ENCODE data around the gene IFT88.

The IFT88 gene

DNA sequence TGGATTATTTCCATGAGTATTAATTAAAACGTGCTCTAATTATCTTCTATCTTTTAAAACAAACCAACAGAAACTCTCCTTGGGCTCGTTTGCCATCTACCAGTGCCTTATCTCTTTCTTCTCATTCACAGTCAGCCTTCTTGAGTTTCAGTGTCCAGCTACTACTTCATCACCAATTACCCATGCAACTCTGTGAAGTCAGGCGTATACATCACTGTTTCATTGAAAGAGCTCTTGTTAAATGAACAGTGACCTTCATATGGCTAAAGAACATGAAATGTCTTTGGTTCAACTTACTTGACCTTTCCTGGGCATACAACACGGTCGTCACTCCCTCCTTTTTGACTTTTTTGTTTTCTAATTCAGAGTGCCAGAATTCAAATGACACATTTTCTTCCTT, 5.2 kb upstream of the IFT88 start:
- no peak for DNase-seq (ENCODE audit: low read depth in 2 of 2, low spot score in 1 of 2)

DNA sequence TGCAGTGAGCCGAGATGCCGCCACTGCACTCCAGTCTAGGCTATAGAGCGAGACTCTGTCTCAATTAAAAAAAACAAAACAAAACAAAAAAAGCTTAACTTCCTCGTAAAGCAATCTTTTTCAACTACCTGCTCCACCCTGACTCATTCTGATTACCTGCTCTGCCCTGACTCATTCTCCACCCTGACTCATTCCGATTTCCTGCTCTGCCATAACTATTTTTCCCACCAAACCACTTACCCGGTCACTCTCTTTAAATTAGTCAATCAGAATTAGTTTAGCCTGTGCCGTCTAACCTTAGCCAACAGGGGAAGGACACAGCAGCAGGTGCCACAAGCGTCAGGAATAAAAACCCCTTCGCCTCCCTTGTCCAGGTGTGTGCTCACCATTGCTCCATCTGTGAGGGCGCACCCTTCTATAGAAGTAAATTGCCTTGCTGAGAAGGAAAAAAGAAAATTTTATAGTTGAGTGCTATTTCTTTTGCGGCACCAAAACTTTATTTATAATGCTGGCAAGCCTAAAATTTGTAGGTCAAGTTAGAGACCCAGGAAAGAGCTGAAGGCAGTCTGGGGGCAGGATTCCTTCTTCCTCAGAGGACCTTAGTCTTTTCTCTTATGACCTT, 1.7 kb upstream of the IFT88 start:
- no peak for DNase-seq (ENCODE audit: low read depth in 2 of 2, low spot score in 1 of 2)

DNA sequence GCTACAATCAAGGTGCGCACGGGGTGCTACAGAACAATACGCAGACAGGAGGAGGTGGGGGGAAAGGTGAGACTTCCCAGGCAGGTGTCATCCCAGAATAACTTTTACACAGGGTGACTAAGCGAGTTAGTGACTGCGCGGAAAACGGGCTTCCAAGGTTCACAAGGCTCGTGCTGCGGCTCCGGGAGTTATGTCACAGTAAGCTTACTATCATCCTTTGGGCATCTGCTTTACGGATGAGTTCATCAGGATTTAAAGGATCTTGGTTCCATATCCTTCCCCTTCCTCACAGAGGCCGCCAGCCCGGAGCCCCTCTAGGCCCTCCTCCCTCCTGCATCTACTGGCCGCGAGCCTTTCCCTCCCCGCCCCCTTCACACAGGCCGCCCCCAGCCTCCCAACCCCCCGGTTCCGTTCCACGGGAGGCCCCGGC, 474 bp upstream of the IFT88 start:
- peak in 1 of 2 donors; percentile 1 for DNase-seq (ENCODE audit: low read depth in 2 of 2, low spot score in 1 of 2)

DNA sequence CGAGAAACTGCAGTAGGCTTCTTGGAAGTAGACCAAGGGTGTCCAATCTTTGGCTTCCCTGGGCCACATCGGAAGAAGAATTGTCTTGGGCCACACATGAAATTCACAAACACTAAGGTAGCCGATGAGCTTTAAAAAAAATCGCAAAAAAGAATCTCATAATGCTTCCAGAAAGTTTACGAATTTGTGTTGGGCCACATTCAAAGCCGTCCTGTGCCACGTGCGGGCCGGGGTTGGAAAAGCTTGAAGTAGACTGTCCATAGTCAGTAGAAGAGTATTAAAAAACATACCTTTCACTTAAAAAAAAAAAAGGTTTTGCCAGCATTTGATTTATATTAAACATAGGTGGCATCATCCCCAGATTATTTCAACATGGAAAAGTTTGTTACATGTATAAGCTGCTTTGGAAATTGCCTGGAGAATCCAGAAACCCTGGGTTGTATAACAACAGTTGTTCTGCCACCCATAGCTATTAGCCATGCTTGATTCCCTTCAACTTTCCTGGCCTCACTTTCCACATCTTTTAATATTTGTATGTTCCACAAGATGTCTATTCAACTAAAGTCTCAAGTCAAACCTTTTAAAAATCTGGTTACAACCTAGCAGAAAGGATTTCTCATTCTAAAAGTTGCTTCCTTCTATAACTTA, 1.0 kb downstream of the IFT88 start:
- no peak for DNase-seq (ENCODE audit: low read depth in 2 of 2, low spot score in 1 of 2)

DNA sequence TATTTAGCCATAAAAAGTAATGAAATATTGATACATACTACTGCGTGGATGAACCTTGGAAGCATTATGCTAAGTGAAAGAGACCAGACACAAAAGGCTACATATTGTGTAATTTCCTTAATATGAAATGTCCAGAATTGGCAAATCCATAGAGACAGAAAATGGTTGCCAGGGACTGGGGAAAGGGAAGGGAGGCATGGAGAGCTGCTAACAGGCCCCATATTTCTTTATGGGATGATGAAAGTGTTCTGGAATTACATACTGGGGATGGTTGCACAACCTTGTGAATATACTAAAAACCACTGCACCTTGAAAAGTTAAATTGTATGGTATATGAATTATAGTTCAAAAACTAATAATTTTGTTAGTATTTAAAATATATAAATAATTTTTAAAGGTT, 3.6 kb downstream of the IFT88 start:
- DNase-seq (ENCODE audit: low read depth in 2 of 2, low spot score in 1 of 2), result no peak

DNA sequence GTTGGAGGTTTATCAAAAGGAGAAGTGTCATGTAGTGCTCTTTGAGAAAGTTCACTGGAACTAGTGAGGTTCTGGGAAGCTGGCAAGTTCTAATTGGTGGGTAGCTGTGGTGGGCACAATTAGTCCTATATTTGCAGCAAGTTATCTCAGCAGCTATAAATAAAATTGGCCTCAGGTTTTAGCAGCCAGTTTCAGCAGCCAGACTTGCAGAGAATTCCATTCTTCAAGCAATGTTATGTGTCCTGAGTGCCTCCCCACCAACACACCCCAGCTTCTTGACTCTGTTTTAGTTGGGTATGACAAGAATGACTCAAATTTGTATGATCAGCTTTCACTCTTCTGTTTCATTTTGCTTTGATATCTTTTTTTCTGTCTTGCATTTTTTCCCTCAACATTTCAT, 4.7 kb downstream of the IFT88 start:
- no peak for DNase-seq (ENCODE audit: low read depth in 2 of 2, low spot score in 1 of 2)

DNA sequence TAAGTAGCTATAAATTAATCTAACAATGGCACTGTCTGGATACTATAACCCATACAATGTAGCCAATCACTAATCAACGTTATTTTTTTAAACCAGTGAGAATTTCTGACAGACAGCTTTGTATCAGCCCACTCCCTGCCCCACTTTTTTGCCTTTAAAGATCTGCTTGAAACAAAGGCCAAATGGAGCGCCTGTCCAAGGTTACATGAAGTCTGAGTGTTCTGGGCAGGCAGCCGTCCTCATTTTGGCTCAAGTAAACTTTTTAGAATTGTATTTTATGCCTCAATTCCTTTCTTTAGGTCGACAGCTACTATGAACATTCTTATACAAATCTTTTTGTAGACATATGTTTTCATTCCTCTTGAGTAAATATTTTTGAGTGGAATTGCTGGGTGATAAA, 6.2 kb downstream of the IFT88 start:
- DNase-seq (ENCODE audit: low read depth in 2 of 2, low spot score in 1 of 2), result no peak

DNA sequence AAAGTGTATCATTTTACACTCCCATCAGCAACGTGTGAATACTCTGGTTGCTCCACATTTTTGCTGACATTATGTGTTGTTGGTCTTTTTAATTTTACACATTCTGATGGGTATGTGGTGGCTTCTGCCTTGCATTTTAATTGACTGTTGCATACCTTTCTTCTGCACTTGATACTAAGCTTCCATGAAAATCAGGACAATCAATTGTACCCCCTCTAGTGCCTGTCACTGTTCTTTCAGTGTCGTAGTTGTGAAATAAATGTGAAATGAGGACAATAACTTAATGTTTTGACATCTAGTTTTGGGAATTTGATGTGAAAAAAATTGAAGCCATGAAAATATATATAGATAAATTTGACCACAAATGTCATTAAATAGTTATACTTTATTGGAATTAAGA, 6.7 kb downstream of the IFT88 start:
- no peak for DNase-seq (ENCODE audit: low read depth in 2 of 2, low spot score in 1 of 2)

DNA sequence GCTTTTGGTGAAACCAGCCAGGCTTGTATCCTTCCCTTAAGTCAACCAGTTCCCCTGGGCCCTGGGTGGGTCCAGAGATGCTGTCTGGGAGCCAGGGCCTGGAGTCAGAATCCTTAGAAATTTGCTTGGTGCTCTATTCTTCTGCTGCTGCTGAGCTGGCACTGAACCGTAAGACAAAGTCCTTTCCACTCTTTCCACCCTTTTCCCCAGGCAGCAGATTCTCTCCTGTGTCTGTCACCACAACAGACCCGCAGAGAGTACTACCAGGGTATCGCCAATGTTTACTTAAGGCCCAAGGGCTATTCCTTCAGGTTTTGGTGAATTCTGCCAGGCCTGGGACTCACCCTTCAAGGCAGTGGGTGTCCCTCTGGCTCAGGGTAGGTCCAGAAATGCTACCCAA, 12.2 kb downstream of the IFT88 start:
- DNase-seq (ENCODE audit: low read depth in 2 of 2, low spot score in 1 of 2), result no peak

DNA sequence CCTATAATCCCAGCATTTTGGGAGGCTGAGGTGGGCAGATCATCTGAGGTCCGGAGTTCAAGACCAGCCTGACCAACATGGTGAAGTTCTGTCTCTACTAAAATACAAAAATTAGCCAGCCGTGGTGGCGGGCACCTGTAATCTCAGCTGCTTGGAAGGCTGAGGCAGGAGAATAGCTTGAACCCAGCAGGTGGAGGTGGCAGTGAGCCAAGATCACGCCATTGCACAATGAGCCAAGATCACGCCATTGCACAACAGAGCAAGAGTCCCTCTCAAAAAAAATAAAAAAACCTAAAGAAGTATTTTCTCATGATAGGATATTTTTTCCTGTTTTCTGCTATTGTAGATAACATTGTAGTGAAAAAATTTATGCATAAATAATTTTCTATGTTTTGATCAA, 13.3 kb downstream of the IFT88 start:
- no peak for DNase-seq (ENCODE audit: low read depth in 2 of 2, low spot score in 1 of 2)

DNA sequence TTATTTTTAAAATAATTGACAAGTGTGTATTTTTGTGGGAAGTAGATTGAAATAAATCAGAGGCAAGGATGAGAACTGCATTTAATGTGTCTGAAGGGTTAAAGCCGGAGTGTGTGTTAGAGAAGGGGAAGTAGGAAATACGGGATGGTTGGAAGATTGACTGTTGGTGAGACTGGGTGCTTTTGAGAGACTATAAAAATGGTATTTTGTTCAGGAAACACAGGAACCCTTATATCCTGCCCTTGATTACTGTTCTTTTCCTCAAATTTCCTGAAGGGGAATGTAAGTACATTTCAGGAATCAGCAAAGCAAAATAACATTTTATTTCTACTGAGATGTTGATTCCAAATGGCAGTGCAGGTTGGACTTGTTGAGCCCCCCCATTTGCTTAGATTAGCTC, 15.1 kb downstream of the IFT88 start:
- no peak for DNase-seq (ENCODE audit: low read depth in 2 of 2, low spot score in 1 of 2)

DNA sequence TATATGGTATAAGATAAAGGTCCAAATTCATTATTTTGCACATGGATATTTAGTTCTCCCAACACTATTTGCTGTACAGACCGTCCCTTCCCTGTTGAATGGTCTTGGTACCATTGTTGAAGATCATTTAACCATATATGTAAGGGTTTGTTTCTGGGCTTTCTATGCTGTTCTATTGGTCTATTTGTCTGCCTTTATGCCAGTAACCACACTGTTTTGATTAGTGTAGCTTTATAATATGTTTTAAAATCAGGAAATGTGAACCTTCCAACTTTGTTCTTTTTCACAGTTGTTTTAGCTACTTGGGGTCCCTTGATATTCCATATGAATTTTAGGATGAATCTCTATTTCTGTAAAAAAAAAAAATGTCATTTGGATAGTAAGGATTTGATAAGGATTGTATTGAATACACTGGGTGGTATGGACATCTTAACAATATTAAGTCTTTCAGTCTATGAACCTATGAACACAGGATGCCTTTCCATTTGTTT, 16.9 kb downstream of the IFT88 start:
- DNase-seq (ENCODE audit: low read depth in 2 of 2, low spot score in 1 of 2), result no peak

DNA sequence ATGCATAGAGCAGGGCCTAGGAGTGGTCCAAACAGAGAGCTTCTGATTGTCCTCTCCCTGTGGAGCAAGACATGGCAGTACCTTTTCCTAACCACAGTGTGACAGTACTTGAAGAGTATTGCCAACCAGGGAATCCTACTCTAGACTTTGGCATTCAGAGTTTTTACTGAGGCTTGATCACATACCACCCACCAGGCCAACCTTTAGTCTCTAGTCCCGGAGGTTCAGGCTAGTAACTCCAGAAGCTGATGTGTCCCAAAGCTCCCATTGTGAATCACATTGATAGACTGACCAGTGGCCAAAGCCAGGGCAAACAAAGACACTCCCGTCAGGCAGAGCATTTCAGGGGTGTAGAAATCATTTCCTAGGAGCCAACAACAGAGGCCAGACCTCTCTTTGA, 18.4 kb downstream of the IFT88 start:
- no peak for DNase-seq (ENCODE audit: low read depth in 2 of 2, low spot score in 1 of 2)

DNA sequence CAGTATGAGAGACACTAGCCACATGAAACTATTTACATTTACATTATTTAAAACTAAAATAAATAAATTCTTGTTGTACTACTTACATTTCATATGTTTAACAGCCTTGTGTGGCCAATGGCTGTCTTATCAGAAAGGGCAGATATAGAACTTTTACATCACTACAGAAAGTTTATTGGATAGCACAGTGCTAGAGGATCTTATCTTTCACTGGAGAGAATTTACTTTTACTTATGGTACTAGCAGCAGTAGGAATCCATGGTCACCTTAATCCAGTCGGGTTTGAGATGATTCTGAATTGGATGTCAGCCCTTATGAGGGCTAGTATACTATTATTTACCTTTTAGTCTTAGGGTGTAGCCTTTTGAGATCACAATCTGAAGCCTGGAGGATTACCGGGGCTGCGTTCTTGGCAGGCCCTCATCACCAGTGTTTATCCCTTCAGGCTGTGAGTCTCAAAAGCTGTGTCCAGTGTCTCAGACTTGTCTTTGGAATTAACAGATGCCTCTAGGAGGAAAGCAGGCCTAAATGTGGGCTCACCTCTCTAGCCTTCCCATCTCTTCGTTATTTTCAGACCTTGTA, 21.7 kb downstream of the IFT88 start:
- no peak for DNase-seq (ENCODE audit: low read depth in 2 of 2, low spot score in 1 of 2)

DNA sequence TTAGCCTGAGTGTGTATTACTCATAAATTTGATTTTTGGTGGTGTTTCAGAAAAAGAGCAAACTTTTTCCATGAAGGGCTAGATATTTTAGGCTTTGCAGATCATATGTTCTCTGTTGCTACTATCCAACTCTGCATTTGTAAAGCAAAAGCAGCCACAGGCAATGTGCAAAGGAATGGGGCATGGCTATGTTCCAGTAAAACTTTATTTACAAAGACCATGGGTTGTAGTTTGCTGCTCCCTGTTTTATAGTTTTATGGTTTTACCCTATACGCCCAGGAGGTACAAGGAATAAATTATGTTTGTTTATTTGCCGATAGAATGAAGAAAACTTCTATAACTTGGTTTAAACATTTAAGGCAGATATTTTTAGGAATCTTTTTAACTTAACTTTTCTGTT, 23.6 kb downstream of the IFT88 start:
- DNase-seq (ENCODE audit: low read depth in 2 of 2, low spot score in 1 of 2), result no peak

DNA sequence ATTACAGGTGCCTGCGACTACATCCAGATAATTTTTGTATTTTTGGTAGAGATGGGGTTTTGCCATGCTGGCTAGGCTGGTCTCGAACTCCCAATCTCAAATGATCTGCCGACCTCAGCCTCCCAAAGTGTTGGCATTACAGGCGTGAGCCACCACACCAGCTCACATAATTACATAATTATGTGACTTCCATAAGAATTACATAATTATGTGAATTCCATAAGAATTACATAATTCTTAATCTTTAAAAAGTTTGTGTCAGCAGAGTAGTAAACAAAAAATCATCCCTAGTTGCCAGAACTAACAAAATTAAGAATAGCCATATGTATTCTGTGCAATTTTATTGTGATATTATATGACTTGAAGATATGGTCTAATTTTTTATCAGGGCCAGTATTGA, 25.6 kb downstream of the IFT88 start:
- DNase-seq (ENCODE audit: low read depth in 2 of 2, low spot score in 1 of 2), result no peak

DNA sequence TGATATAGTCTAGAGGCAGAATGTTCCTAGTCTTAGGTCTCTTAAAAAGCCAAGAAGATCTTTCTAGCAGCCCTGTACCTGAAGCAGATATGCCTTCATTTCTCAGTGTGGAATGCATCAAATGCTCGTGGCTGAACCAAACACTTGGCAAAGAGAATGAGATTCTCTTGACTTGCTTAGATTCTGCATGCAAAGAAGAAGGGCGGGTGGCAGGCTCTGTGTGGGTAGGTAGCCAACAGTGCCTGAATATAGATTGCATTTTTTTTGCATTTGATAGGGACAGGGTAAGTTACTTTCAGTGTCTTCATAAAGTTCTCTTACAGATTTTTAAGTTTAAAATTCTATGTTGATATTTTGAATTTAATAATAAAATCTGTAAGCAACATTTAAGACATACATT, 27.3 kb downstream of the IFT88 start:
- no peak for DNase-seq (ENCODE audit: low read depth in 2 of 2, low spot score in 1 of 2)

DNA sequence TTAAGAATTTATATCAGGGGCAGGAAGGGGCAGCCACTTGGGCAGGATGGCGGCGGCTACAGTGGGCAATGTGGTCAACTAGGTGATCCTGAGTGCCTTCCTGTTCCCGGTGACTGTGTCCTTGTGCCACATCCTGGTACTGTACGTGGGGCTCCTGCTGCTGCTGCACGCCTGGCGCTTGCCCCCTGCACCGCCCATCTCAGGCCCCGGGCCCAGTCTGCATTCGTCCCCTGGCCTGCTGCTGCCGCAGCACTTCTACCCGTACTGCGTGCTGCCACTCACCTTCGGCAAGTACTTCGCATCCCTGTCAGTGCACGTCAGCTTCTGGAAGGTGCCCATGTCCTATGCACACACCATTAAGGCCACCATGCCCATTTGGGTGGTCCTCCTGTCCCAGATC, 40.1 kb downstream of the IFT88 start:
- DNase-seq (ENCODE audit: low read depth in 2 of 2, low spot score in 1 of 2), result no peak

DNA sequence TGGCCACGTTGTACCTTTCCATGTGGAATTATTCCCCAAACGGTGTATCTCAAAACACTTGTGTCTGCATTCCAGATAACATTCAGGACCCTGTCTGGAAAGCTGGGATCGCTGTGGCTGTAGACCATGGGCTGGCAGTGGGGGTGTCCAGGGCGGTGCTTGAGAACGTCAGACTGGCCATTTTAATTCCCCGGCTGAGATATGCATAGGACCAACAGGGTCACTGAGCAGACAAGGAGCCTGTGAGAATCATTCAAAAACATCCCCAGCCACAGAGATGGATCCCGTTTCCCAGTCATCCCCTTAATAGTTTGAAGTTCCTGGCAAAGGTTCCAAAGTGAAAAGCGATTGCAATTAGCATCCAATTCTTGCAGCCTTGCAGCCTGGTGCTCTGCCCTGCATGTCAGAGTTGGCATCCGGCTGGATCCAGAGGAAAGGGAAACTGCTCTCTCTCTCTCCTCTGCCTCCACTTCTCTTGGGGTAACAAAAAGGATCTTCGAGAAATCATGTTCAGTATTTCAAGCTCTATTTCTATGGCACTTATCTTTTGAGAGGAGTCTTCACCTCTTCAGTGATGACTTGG, 41.6 kb downstream of the IFT88 start:
- DNase-seq (ENCODE audit: low read depth in 2 of 2, low spot score in 1 of 2), result no peak

DNA sequence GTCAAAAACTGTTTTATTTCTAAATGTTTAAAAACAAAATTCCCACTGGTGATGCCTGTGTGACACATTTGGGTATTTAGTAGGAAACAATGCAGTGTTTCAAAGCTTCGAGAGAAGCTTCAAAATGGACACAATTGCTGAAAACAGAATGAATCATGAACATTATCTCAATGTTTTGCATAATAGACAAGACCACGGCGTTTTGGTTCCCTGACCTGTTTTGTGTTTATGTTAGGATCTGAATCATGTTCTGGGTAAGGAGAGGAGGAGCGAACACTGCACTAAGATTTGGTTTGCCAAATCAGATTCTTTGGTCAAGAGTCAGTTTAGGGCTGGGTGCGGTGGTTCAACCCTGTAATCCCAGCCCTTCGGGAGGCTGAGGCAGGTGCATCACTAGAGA, 42.2 kb downstream of the IFT88 start:
- DNase-seq (ENCODE audit: low read depth in 2 of 2, low spot score in 1 of 2), result no peak

DNA sequence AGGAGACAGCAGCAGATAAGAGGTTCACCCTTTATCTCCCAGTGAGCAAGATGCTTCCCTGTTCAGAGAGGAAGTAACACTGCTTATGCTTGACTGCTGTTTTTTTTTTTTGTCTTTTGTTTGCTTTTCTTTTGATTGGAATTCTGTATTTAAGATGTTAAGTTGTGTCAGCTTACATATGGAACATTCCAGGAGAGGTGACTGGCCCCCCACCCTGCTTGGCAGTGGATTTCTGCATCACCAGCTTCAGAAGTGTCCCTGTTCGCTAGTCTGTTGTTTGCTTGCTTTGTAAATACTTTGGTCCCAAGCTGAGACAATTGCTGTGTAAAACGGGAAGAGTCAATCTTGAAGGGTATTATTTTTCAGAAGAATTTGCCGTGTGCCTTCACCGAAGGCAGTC, 43.0 kb downstream of the IFT88 start:
- DNase-seq (ENCODE audit: low read depth in 2 of 2, low spot score in 1 of 2), result no peak

DNA sequence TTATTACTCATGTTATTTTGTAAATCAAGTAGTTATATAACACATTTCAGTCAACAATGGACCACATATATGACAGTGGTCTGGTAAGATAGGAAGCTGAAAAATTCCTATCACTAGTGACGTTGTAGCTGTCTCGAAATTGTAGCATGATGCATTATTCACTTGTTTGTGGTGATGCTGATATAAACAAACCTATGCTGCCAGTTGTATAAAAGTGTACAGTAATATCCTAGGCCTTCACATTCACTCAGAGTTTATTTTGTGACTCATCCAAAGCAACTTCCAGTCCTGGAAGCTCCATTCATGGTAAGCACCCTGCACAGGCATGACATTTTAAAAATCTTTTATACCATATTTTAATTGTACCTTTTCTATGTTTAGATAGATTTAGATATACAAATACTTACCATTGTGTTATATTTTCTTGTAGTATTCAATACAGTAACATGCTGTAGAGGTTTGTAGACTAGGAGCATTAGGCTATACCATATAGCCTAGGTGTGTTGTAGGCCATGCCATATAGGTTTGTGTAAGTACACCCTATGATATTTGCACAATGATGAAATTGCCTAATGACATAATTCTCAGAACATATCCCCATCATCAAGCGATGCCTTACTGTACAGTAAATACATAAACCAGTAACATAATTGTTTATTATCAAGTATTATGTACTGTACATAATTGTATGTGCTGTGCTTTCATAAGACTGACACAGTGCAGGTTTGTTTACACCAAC, 49.3 kb downstream of the IFT88 start:
- no peak for DNase-seq (ENCODE audit: low read depth in 2 of 2, low spot score in 1 of 2)

Measured in stimulated activated CD8-positive, alpha-beta memory T cell treated with anti-CD3 and anti-CD28 coated beads, Interleukin-4, amount 100 ng/mL, for 4 hours (primary cell).